AG08396 (cell line): ENCODE measurements around the gene DNAJC4.

Experiments used
- DNase-seq: peaks from one replicate; pipeline ENCODE4 v3.0.0; 2012; ENCODE audit warnings: low spot score, mixed read lengths

The DNAJC4 gene

DNA sequence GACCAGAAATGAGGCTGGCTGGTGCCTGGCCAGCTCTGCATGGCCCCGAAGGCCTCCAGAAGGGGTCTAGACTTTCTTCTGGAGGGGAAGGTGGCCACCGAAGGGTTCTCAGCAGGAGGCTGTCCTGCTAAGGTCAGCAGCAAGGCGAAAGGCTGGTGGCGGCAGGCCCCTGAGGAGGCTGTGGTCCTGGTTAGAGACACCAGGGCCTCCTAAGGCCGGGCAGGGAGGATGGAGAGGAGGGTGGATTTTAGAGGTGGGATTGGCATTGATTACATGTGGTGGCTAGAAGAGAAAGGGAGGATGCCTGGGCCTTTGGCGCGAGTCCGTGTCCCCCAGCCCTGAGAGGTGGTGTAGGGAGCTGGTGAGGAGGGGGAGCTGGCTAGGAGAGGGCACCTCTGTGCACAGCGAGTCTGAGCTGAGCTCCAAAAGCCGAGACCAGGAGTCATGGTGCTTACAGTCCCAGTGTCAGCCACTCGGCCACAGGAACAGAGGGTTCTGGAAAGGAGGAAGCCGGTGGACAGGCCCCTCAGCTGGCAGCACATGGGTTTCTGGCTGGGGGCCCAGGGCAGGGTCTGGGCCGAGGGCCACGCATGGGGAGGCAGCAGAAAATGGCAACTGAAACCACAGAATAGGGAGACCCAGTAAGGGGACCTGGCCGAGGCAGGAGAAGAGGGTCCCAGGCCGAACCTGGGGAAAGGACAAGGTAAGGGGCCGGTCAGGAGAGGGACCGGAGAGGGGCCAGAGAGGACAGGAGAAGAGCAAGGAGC, 21.4 kb upstream of the DNAJC4 start:
- DNase-seq: no peak

DNA sequence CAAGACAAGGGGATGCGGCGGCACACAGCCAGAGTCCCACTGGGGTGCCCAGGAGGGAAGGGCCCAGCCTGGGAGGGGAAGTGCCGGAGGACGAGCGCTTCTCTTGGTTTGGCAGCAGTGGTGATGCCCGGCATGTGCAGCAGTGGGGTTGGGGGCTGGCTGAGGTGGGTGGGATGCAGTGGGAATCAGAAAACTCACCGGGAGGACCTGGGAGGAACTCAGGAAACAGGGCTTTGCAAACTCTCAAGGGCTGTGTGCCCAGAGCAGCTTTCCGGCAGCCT, 20.8 kb upstream of the DNAJC4 start:
- no peak for DNase-seq

DNA sequence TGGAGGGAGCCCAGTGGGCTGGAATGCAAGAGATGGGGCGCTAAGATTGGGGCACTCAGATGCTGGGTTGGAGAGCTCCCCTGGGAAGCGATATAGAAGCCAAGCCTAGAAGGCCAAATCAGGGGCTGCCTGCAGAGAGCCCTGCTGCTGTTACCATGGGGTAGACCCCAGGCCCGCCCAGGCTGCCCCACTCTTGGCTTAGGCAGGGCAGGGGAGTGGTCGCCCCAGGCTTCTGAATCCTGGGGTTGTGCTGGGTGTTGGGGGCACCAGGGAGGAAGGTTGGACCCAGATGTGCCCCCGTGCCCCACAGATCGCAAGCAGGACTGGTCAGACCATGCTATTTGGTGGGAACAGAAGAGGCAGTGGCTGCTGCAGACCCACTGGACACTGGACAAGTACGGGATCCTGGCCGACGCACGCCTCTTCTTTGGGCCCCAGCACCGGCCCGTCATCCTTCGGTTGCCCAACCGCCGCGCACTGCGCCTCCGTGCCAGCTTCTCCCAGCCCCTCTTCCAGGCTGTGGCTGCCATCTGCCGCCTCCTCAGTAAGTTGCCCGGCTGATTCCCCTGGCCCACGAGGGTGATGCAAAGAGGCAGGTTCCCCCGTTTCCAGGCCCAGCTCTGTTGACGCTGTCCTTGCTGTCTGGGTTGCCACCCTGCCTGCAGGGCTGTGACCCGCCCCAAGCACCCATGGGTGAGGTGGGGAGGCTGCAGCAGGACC, 19.9 kb upstream of the DNAJC4 start:
- no peak for DNase-seq

DNA sequence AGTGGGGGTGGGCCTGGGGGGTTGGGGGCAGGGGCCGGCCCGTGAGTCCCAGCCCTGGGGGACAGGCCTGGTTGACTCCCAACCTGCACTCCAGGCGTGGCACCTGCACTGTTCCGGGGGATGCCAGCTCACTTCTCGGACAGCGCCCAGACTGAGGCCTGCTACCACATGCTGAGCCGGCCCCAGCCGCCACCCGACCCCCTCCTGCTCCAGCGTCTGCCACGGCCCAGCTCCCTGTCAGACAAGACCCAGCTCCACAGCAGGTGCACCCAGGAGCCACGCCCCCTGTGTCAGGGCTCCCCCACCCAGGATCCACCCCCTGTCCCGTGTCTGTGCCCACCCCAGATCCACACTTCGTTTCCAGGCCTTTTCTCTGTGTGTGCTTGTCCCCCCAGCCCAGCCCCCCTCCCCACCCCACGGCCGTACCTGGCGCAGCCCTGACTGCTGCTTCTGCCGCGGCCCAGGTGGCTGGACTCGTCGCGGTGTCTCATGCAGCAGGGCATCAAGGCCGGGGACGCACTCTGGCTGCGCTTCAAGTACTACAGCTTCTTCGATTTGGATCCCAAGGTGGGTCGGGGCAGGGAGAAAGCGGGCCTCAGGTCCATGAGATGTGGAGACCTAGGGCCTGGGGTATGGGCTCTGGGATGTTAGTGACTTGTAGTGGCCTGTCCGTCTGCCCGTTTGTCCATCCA, 19.0 kb upstream of the DNAJC4 start:
- DNase-seq: no peak

DNA sequence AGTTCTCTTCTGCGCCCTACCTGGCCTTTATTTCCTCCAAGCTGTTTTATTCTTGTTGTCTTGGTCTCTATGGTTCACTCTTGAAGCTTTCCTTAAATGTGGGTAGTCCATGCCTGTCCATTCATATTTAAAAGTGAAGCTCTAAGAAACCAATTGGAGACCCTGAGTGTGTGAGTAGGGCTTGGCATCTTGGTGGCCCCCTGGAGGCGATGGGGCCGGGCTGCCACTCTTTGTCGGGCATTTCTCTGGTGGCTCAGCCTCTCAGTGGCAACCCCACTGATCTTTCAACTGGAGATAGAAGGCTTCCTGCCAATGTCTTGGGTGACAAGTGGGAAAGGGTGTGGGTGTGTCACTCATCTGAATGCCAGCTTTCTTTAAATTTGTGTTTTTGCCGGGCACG, 13.5 kb upstream of the DNAJC4 start:
- DNase-seq: no peak

DNA sequence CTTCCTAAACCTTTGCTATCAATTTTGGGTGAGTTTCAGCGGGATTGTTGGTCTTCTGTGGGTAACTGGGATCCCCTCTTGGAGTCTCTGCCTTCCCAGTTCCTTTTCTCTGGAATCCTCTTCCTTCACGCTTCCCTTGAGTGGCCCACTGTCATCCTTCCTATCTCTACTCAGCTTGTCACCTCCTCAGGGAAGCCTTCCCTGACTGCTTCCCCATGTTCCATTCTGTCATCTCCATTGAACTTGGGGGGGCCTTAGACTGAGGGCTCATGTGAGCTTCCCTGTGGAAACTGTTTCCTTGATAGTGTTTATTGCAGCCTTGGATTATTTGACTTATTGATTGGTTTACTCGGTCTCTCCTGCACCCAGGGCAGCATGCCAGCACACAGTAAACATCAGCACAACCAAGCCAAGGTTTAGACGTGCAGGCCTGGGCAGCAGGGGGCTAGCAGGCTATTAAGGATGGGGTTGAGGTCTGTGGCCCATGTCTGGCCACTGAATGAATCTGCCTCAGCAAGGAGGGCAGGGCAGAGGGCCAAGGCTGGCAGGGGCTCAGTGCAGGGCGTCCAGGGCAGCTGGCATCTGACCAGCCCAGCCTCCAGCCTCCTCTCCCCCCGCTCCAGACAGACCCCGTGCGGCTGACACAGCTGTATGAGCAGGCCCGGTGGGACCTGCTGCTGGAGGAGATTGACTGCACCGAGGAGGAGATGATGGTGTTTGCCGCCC, 11.6 kb upstream of the DNAJC4 start:
- no peak for DNase-seq

DNA sequence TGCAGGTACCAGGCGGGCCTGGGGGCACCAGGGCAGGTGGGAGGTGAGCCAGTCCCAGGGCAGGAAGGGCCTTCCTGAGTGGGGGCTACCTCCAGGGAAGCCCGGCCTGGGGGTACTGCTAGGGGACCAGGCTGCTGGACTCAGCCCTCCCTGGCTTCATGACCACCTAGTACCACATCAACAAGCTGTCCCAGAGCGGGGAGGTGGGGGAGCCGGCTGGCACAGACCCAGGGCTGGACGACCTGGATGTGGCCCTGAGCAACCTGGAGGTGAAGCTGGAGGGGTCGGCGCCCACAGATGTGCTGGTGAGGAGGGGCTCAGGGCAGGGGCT, 11.0 kb upstream of the DNAJC4 start:
- DNase-seq: no peak

DNA sequence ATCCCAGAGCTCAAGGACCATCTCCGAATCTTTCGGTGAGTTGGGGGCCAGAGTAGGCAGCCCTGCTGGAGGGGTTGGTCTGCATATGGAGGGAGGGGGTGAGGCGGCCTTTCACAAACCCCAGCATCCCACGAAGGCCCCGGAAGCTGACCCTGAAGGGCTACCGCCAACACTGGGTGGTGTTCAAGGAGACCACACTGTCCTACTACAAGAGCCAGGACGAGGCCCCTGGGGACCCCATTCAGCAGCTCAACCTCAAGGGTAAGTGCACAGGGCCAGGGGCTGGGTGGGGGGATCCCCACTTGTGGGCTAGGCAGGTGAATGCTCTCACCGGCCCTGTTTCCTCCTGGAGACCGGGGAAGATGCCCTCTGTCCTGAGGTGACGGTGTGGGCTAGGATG, 10.6 kb upstream of the DNAJC4 start:
- DNase-seq: no peak

DNA sequence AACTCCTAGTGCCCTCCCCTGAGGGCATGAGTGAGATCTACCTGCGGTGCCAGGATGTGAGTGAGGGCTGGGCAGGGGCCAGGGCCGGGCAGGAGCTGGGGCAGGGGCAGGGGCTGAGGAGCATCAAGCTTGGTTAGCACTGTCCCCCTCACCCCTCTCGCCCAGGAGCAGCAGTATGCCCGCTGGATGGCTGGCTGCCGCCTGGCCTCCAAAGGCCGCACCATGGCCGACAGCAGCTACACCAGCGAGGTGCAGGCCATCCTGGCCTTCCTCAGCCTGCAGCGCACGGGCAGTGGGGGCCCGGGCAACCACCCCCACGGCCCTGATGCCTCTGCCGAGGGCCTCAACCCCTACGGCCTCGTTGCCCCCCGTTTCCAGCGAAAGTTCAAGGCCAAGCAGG, 10.1 kb upstream of the DNAJC4 start:
- DNase-seq: no peak

DNA sequence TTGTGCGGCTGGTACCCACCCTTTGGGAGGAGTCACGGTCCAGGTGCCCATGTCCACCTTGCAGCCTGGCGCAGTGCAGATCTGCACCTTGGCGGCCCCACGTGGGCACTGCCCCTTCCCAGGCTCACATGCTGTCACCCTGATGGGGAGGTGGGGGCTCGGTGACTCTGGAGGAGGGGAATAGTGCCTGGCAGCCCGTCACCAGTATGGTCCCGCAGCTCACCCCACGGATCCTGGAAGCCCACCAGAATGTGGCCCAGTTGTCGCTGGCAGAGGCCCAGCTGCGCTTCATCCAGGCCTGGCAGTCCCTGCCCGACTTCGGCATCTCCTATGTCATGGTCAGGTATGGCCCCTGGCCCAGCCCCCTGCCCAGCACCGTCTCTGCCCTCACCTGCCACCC, 9.6 kb upstream of the DNAJC4 start:
- DNase-seq: no peak

DNA sequence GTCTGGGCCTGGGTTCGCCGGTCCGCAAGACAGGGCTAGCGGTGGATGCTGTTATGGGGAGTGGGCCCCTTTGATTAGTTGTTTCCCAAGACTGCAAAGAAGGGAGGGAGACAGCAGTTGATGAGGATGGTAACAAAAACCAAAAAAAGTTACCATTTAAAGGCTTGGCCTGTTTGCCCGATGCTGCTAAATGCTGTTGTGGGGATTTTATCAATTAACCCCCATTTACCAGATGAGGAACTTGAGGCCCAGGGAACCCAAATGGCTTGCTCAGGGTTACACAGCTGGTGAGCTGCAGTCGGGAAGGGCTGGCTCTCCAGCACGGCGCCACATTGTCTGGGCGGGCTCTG, 7.7 kb upstream of the DNAJC4 start:
- DNase-seq: no peak

DNA sequence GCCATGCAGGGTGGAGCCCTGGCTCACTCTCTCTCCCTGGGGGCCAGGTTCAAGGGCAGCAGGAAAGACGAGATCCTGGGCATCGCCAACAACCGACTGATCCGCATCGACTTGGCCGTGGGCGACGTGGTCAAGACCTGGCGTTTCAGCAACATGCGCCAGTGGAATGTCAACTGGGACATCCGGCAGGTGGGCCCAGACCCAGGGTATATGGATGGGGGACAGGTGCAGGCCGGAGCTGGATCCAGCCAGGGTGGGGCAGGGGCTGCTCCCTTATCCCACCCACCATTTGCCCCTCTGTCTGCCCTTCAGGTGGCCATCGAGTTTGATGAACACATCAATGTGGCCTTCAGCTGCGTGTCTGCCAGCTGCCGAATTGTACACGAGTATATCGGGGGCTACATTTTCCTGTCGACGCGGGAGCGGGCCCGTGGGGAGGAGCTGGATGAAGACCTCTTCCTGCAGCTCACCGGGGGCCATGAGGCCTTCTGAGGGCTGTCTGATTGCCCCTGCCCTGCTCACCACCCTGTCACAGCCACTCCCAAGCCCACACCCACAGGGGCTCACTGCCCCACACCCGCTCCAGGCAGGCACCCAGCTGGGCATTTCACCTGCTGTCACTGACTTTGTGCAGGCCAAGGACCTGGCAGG, 7.2 kb upstream of the DNAJC4 start:
- no peak for DNase-seq

DNA sequence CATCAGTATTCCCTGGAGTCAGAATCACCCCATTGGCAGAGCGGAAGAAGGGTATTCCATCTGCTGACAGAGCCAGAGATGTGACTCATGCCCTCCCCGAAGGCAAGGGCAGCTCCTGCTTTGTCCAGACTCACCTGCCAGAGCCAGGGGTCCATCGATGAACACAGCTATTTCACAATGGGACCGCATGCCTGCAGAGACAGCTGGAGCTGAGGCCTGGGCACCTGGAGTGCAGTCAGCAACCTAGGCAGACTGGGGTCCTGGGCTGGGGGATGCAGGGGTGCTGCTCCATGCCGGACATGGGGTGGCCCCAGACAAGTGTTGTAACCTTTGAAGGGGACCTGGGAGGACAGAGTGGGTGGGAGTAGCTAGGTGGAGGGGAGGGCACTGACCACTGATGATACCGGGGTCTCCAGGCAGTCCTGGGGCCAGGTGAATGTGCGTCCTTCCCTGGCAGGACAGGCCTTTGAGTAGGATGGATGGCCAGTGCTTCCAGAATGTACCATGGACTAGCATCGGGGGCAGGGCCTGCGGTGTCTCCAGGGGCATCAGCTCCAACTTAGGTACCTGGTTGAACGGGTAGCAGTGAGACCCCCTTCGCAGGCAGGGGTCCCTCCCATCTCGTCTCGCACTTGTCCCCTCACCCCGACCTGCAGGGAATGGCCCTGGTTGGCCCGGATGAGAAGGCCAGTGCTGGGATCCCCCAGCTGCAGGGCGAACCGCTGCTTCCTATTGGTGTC, 6.0 kb upstream of the DNAJC4 start:
- no peak for DNase-seq

DNA sequence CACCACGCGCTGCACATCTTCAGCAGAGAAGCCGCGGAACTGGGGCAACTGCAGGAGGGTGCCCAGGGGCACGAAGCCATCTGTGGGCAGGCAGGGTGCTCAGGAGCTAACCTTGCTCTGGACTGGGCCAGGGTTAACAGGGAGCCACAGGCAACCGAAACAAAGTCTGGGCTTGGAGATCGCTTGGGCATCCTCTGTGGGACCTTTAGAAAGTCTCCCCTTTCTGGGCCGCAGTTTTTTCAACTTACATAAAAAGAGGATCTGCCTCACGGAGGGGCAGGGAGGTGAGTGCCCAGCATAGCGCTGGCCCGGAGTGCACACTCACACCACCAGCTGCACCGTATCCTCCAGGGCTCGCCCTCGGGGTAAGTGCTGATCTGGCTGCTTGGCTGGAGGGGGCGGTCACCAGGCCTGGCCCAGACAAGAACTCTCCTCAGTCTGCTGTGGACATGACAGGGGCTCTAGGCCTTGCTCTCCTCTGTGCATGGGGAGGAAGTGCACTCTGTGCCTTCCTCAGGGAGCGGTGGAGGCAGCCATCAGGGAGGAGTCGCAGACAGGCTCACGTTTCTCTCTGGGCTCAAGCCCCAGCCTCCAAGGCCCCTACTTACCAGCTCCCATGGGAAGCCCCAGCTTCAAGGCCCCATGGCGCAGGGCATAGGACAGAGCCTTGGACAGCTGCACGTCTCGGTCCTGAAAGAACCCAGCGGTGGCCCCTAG, 5.3 kb upstream of the DNAJC4 start:
- DNase-seq: no peak

DNA sequence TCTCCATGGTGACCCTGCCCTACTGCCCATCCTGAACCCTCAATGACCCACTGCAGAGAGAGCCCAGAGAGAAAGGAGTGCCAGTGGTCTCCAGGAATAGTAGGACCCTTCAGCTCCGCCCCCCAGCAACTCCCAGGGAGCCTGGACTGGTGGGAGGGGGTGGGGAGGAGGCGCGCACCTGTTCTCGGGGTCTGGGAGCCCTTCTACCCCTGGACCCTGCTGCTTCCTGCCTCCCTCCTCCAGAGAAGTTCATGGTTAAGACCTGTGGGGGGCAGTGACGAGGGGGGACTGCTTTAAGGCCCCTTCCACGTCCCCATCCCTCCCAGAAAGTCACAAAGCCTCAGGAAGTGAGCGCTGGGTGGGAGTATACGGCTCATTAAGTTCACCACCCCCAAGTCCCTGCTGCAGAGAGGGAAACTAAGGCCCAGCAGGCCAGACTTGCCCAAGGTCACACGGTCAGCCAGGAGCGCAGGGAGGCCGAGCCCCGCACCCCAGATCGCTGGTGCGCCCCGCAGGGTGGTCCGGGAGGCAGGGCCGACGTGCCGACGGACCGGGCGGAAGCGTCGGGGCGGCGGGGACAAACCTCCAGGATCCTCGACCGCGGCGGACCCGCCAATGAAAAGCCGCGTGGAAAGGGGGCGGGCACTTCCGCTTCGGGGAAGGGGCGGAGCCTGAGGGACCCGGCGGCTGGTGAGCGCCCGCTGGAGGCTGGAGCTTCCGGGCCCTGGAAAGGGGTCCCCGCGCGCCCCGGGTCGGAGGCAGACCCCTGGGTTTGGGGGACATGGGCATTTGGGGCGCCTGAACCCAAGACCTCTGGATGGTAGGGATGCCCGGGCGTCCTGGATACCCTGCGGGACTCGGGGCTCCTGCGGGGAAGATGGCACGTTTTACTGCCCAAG, 4.5 kb upstream of the DNAJC4 start, which contains the start of the genes NUDT22 and TRPT1:
Gene NUDT22 (plus strand): TSS at position 667 of the 899 bp plus-strand sequence. CDS start 379 bp downstream, outside the sequence.
Gene TRPT1 (minus strand): TSS at position 579 of the 899 bp plus-strand sequence. CDS start 326 bp downstream, at position 253.
- peak; percentile 96 for DNase-seq

DNA sequence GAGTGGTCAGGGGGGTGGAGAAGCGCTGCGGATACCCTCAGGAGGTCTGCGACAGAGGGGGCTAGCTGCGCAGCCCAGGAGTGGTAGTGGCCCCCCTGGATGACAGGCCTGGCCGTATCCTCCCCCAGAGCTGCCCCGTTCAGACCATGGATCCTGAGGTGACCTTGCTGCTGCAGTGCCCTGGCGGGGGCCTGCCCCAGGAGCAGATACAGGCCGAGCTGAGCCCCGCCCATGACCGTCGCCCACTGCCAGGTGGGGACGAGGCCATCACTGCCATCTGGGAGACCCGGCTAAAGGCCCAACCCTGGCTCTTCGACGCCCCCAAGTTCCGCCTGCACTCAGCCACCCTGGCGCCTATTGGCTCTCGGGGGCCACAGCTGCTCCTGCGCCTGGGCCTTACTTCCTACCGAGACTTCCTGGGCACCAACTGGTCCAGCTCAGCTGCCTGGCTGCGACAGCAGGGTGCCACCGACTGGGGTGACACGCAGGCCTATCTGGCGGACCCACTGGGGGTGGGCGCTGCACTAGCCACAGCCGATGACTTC, 3.8 kb upstream of the DNAJC4 start:
- DNase-seq: peak; percentile 46

DNA sequence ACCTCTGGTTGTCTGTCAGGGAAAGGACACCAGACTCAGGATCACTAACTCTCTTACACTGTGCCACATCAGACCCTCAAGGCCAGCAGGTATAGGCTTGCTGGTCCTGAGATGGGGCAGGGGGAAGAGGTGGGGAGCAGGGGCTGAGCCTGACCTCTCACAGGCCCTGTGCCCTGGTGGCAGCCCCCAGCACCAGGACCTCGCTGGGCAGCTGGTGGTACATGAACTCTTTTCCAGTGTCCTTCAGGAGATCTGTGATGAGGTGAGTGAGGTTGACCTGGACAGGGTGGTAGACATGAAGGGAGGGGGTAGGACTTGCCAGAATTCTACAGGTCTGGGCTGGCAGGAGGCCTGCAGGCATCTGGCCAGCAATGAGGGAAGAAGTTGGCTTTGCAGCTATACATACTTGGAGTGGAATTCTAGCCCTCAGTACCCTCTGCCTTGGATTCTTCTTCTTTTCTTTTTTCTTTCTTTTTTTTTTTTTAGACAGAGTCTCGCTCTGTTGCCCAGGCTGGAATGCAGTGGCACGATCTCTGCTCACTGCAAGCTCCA, 2.9 kb upstream of the DNAJC4 start:
- no peak for DNase-seq

DNA sequence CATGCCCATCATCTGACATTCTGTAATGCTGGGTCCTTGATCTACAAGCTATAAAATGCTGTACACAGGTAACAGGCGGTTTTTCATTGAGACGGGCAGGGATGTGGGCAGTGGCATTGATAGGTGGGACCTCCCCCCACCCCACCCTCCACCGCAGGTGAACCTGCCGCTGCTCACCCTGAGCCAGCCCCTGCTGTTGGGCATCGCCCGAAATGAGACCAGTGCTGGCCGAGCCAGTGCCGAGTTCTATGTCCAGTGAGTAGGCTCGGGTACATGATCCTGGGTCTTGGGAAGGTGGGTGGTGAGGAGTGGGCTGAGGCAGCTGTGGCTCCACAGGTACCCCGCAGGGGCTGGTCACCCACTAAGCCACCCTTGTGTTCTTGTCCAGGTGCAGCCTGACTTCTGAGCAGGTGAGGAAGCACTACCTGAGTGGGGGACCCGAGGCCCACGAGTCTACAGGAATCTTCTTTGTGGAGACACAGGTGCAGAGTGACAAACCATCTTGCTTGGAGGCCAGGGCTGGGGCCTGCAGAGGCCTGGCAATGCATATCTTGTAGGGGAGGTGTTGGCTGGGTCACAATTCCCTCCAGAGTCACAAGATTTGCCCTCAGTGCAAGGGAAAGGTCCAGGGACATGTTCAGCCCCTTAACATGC, 1.1 kb upstream of the DNAJC4 start:
- no peak for DNase-seq

DNA sequence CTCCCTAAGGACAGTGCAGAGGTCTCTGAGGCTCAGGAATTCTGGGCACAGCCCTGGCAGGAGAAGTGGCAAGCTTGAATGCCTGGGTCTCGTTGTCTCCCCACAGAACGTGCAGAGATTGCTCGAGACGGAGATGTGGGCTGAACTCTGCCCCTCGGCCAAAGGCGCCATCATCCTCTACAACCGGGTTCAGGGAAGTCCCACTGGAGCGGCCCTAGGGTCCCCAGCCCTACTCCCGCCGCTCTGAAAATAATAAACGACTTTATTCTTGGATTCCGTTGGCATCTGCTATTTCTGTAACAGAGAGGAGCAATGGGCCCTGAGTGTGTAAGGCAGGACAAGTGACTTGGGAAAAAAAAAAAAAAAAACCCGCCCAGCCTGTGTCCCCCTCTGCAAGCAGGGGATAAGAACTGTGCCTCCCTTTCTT, 591 bp upstream of the DNAJC4 start:
- DNase-seq: no peak
